Astrocyte (in vitro differentiated cells and primary cell): ENCODE results near the gene OR51A2.

Experiments used
- CTCF ChIP-seq: IDR thresholded peaks from 2 replicates; pipeline ENCODE4 v1.5.1; 2011; ENCODE audit warnings: low read depth, mild to moderate bottlenecking, inconsistent platforms, low read length, moderate library complexity; ENCODE audit not compliant: insufficient read depth
- EZH2 ChIP-seq: IDR thresholded peaks from 2 replicates; pipeline ENCODE4 v1.6.1; 2012; ENCODE audit warnings: mild to moderate bottlenecking, low read length, inconsistent platforms; ENCODE audit not compliant: insufficient read depth

- TF ChIP-seq CTCF (no peak), EZH2 (no peak)
These were observed 31.3 kb downstream of the OR51A2 start, which contains the start of gene OR51G1 for GRCh38 chr11:4924239-4924638.
